Duodenal mucosa (tissue), 2 donors: ENCODE results near the gene BICD1.
"Not testable (repeated sequence)": the region's sequence is repeated elsewhere in the genome, so short reads cannot be mapped to it uniquely, and the experiment has no call there.

Experiments used
- H3K27ac ChIP-seq: one replicate; pipeline ENCODE4 v1.7.0; 2013; ENCODE audit warnings: low read depth, low read length
- H3K27me3 ChIP-seq, 2 donors: one replicate each; pipeline ENCODE4 v1.7.0; 2013; ENCODE audit warnings: low read length in 2 of 2, control low read depth in 1 of 2; ENCODE audit not compliant: insufficient read depth in 2 of 2, control insufficient read depth in 1 of 2
- H3K36me3 ChIP-seq, 2 donors: one replicate each; pipeline ENCODE4 v1.7.0; 2013; ENCODE audit warnings: low read length in 2 of 2, control low read depth in 1 of 2; ENCODE audit not compliant: insufficient read depth in 2 of 2, control insufficient read depth in 1 of 2
- H3K4me1 ChIP-seq, 2 donors: one replicate each; pipeline ENCODE4 v1.7.0; 2013; ENCODE audit warnings: low read length in 2 of 2, control low read depth in 1 of 2; ENCODE audit not compliant: insufficient read depth in 2 of 2, control insufficient read depth in 1 of 2
- H3K4me3 ChIP-seq, 2 donors: one replicate each; pipeline ENCODE4 v1.7.0; 2013; ENCODE audit warnings: low read length in 2 of 2, low read depth in 1 of 2
- H3K9ac ChIP-seq, 2 donors: one replicate each; pipeline ENCODE4 v1.7.0; 2013; ENCODE audit warnings: low read length in 2 of 2, low read depth in 1 of 2
- H3K9me3 ChIP-seq, 2 donors: one replicate each; pipeline ENCODE4 v1.7.0; 2013; ENCODE audit warnings: low read length in 2 of 2, control low read depth in 1 of 2; ENCODE audit not compliant: control insufficient read depth in 1 of 2

Gene BICD1

GRCh38 chr12:32176606-32177005 lies 70.0 kb downstream of the BICD1 start:
- H3K27ac ChIP-seq = no peak overlapping the region
- no peaks in the 10 kb centered on the region for H3K4me1 ChIP-seq
- no peak overlapping the region for H3K4me3 ChIP-seq
- no peaks in the 10 kb centered on the region for H3K27me3 ChIP-seq
- no peak overlapping the region for H3K9ac ChIP-seq
- H3K9me3 ChIP-seq = no peaks in the 10 kb centered on the region
- H3K36me3 ChIP-seq = no peaks in the 10 kb centered on the region

GRCh38 chr12:32178341-32179010 lies 71.8 kb downstream of the BICD1 start:
- H3K4me1 ChIP-seq = no peaks in the 10 kb centered on the region
- H3K27me3 ChIP-seq = no peaks in the 10 kb centered on the region
- H3K9ac ChIP-seq = no peak overlapping the region
- no peak overlapping the region for H3K27ac ChIP-seq
- no peaks in the 10 kb centered on the region for H3K36me3 ChIP-seq
- no peaks in the 10 kb centered on the region for H3K9me3 ChIP-seq
- no peak overlapping the region for H3K4me3 ChIP-seq

GRCh38 chr12:32179011-32179395 lies 72.4 kb downstream of the BICD1 start:
- H3K9me3 ChIP-seq = no peaks in the 10 kb centered on the region
- H3K27ac ChIP-seq = no peak overlapping the region

GRCh38 chr12:32181498-32182175 lies 75.0 kb downstream of the BICD1 start:
- H3K4me3 ChIP-seq = no peak overlapping the region
- H3K4me1 ChIP-seq = no peaks in the 10 kb centered on the region
- no peak overlapping the region for H3K27ac ChIP-seq
- H3K9me3 ChIP-seq = no peaks in the 10 kb centered on the region
- no peaks in the 10 kb centered on the region for H3K27me3 ChIP-seq
- H3K9ac ChIP-seq = no peak overlapping the region
- no peaks in the 10 kb centered on the region for H3K36me3 ChIP-seq

More at GRCh38 chr12:32179011-32179395, 72.4 kb downstream of the BICD1 start:
- Histone ChIP-seq H3K9ac (no peak overlapping the region), H3K36me3 (no peaks in the 10 kb centered on the region), H3K27me3 (no peaks in the 10 kb centered on the region), H3K4me3 (no peak overlapping the region), H3K4me1 (no peaks in the 10 kb centered on the region)

GRCh38 chr12:32183650-32184049 lies 77.0 kb downstream of the BICD1 start:
- Histone ChIP-seq H3K9me3 (no peaks in the 10 kb centered on the region), H3K4me1 (no peaks in the 10 kb centered on the region), H3K4me3 (no peak overlapping the region), H3K27ac (no peak overlapping the region), H3K27me3 (no peaks in the 10 kb centered on the region), H3K36me3 (no peaks in the 10 kb centered on the region), H3K9ac (no peak overlapping the region)

GRCh38 chr12:32187127-32187526 lies 80.5 kb downstream of the BICD1 start:
- H3K4me1 ChIP-seq, H3K9ac ChIP-seq, H3K27me3 ChIP-seq, H3K36me3 ChIP-seq, H3K27ac ChIP-seq, H3K9me3 ChIP-seq, H3K4me3 ChIP-seq: not testable (repeated sequence)

- Histone ChIP-seq H3K9me3 (peaks cover 5 to 9% of the 10 kb centered on the region in 2 donors), H3K27me3 (no peaks in the 10 kb centered on the region), H3K4me3 (no peak overlapping the region), H3K36me3 (no peaks in the 10 kb centered on the region), H3K9ac (no peak overlapping the region), H3K27ac (no peak overlapping the region), H3K4me1 (no peaks in the 10 kb centered on the region)
Measured at GRCh38 chr12:32191445-32191844, 84.8 kb downstream of the BICD1 start.

- no peak overlapping the region for H3K27ac ChIP-seq
Measured at GRCh38 chr12:32196250-32197198, 89.9 kb downstream of the BICD1 start.

GRCh38 chr12:32197421-32197820 lies 90.8 kb downstream of the BICD1 start:
- H3K9me3 ChIP-seq = peaks cover 5 to 9% of the 10 kb centered on the region in 2 donors
- no peaks in the 10 kb centered on the region for H3K27me3 ChIP-seq
- no peaks in the 10 kb centered on the region for H3K4me1 ChIP-seq
- H3K4me3 ChIP-seq = no peak overlapping the region
- H3K27ac ChIP-seq = no peak overlapping the region
- no peak overlapping the region for H3K9ac ChIP-seq
- H3K36me3 ChIP-seq = no peaks in the 10 kb centered on the region

More at GRCh38 chr12:32196250-32197198, 89.9 kb downstream of the BICD1 start:
- Histone ChIP-seq H3K9ac (no peak overlapping the region), H3K4me1 (no peaks in the 10 kb centered on the region), H3K27me3 (no peaks in the 10 kb centered on the region), H3K4me3 (no peak overlapping the region), H3K9me3 (peaks cover 5 to 9% of the 10 kb centered on the region in 2 donors), H3K36me3 (no peaks in the 10 kb centered on the region)

GRCh38 chr12:32198555-32198954 lies 91.9 kb downstream of the BICD1 start:
- no peaks in the 10 kb centered on the region for H3K4me1 ChIP-seq
- no peaks in the 10 kb centered on the region for H3K36me3 ChIP-seq
- H3K27ac ChIP-seq = no peak overlapping the region
- H3K9me3 ChIP-seq = peaks cover 5 to 9% of the 10 kb centered on the region in 2 donors
- H3K9ac ChIP-seq = no peak overlapping the region
- no peak overlapping the region for H3K4me3 ChIP-seq
- H3K27me3 ChIP-seq = no peaks in the 10 kb centered on the region
